H9 (cell line): ENCODE data around the gene RIC1. TPM values are rescaled to one million over a fixed set of nuclear protein-coding genes. Genes with fewer than 3 reads are reported as not detected.

Experiments used
- DNase-seq: peaks from one replicate; pipeline ENCODE4 v3.0.0-alpha.2; 2017
- H2AFZ ChIP-seq: one replicate; pipeline ENCODE4 v1.6.1; 2013; ENCODE audit warnings: mild to moderate bottlenecking, low read length, control low read depth, moderate library complexity
- H2AK5ac ChIP-seq: 2 replicates; pipeline ENCODE4 v1.6.1; 2013; ENCODE audit warnings: low read length, control low read depth, mixed read lengths; ENCODE audit not compliant: insufficient read length
- H2BK120ac ChIP-seq: one replicate; pipeline ENCODE4 v1.6.1; 2013; ENCODE audit warnings: low read depth, mild to moderate bottlenecking, low read length, control low read depth, inconsistent platforms; ENCODE audit not compliant: poor library complexity, severe bottlenecking
- H2BK12ac ChIP-seq: 2 replicates; pipeline ENCODE4 v1.6.1; 2013; ENCODE audit warnings: low read length, control low read depth, mixed read lengths, low read depth; ENCODE audit not compliant: insufficient read length
- H2BK15ac ChIP-seq: 2 replicates; pipeline ENCODE4 v1.6.1; 2013; ENCODE audit warnings: low read depth, low read length, control low read depth
- H2BK20ac ChIP-seq: one replicate; pipeline ENCODE4 v1.6.1; 2013; ENCODE audit warnings: low read depth, mild to moderate bottlenecking, low read length, control low read depth, inconsistent platforms; ENCODE audit not compliant: poor library complexity, severe bottlenecking
- H2BK5ac ChIP-seq: 2 replicates; pipeline ENCODE4 v1.6.1; 2013; ENCODE audit warnings: low read length, control low read depth, mixed read lengths; ENCODE audit not compliant: insufficient read length
- H3K14ac ChIP-seq: 2 replicates; pipeline ENCODE4 v1.6.1; 2013; ENCODE audit warnings: low read length, control low read depth; ENCODE audit not compliant: insufficient read depth
- H3K18ac ChIP-seq: 2 replicates; pipeline ENCODE4 v1.6.1; 2013; ENCODE audit warnings: low read depth, mild to moderate bottlenecking, mixed read lengths, low read length, control low read depth; ENCODE audit not compliant: insufficient read length
- H3K23ac ChIP-seq: 2 replicates; pipeline ENCODE4 v1.6.1; 2013; ENCODE audit warnings: low read length, control low read depth, mixed read lengths, low read depth; ENCODE audit not compliant: insufficient read length
- H3K23me2 ChIP-seq: 2 replicates; pipeline ENCODE4 v1.6.1; 2013; ENCODE audit warnings: low read depth, mild to moderate bottlenecking, mixed read lengths, low read length, control low read depth; ENCODE audit not compliant: insufficient read length, poor library complexity, severe bottlenecking
- H3K27ac ChIP-seq: 2 replicates; pipeline ENCODE4 v1.5.1; 2013; ENCODE audit warnings: low read length, control low read depth, mixed read lengths, low read depth; ENCODE audit not compliant: insufficient read length
- H3K27me3 ChIP-seq: 2 replicates; pipeline ENCODE4 v1.6.1; 2013; ENCODE audit warnings: low read length, control low read depth, inconsistent platforms; ENCODE audit not compliant: insufficient read depth
- H3K4ac ChIP-seq: 2 replicates; pipeline ENCODE4 v1.6.1; 2013; ENCODE audit warnings: low read depth, mild to moderate bottlenecking, control low read depth, inconsistent platforms, low read length, moderate library complexity
- H3K4me1 ChIP-seq: 2 replicates; pipeline ENCODE4 v1.6.1; 2013; ENCODE audit warnings: low read length, control low read depth, inconsistent platforms; ENCODE audit not compliant: insufficient read depth
- H3K4me2 ChIP-seq: 2 replicates; pipeline ENCODE4 v1.6.1; 2013; ENCODE audit warnings: low read length, control low read depth, mixed read lengths; ENCODE audit not compliant: insufficient read length, insufficient read depth
- H3K56ac ChIP-seq: 2 replicates; pipeline ENCODE4 v1.6.1; 2013; ENCODE audit warnings: low read depth, mild to moderate bottlenecking, mixed read lengths, low read length, control low read depth; ENCODE audit not compliant: insufficient read length
- H3K79me1 ChIP-seq: 2 replicates; pipeline ENCODE4 v1.6.1; 2013; ENCODE audit warnings: low read depth, mild to moderate bottlenecking, moderate library complexity, low read length, control low read depth, inconsistent platforms; ENCODE audit not compliant: insufficient read depth, poor library complexity, severe bottlenecking
- H3K79me2 ChIP-seq: 2 replicates; pipeline ENCODE4 v1.6.1; 2013; ENCODE audit warnings: low read length, control low read depth, inconsistent platforms; ENCODE audit not compliant: insufficient read depth
- H3K9ac ChIP-seq: 2 replicates; pipeline ENCODE4 v1.6.1; 2013; ENCODE audit warnings: low read length, control low read depth, mixed read lengths; ENCODE audit not compliant: insufficient read length; ENCODE audit errors: extremely low read depth
- H3K9me3 ChIP-seq: one replicate; pipeline ENCODE4 v1.6.1; 2013; ENCODE audit warnings: low read depth, low read length, inconsistent platforms; ENCODE audit not compliant: control insufficient read depth
- H3T11ph ChIP-seq: one replicate; pipeline ENCODE4 v1.6.1; 2013; ENCODE audit warnings: mild to moderate bottlenecking, low read length, control low read depth, inconsistent platforms
- H4K20me1 ChIP-seq: one replicate; pipeline ENCODE4 v1.6.1; 2013; ENCODE audit not compliant: control insufficient read depth, insufficient read length, insufficient read depth
- H4K5ac ChIP-seq: 2 replicates; pipeline ENCODE4 v1.6.1; 2013; ENCODE audit warnings: low read depth, mild to moderate bottlenecking, mixed read lengths, low read length, control low read depth; ENCODE audit not compliant: insufficient read length
- H4K8ac ChIP-seq: replicated peaks from 2 replicates; pipeline ENCODE4 v1.6.1; 2013; ENCODE audit warnings: low read length, control low read depth, mixed read lengths, low read depth; ENCODE audit not compliant: insufficient read length
- H4K91ac ChIP-seq: 2 replicates; pipeline ENCODE4 v1.6.1; 2013; ENCODE audit warnings: low read depth, mild to moderate bottlenecking, moderate library complexity, mixed read lengths, low read length, control low read depth; ENCODE audit not compliant: insufficient read length
- H3K27ac Mint-ChIP-seq, 3 experiments: 2 replicates in 2 of 3; 3 replicates in 1 of 3; pipeline ENCODE4 v1.8.0; 2020 to 2021; ENCODE audit warnings: mixed read lengths in 3 of 3, mild to moderate bottlenecking in 1 of 3, moderate library complexity in 1 of 3
- H3K27me3 Mint-ChIP-seq: 2 replicates; pipeline ENCODE4 v1.8.0; 2021; ENCODE audit warnings: low read depth, mild to moderate bottlenecking, moderate library complexity, mixed read lengths
- H3K36me3 Mint-ChIP-seq, 3 experiments: 2 replicates in 2 of 3; 3 replicates in 1 of 3; pipeline ENCODE4 v1.8.0; 2020 to 2021; ENCODE audit warnings: low read depth in 3 of 3, mixed read lengths in 3 of 3; ENCODE audit not compliant: insufficient read depth in 1 of 3
- H3K4me1 Mint-ChIP-seq, 2 experiments: 2 replicates each; pipeline ENCODE4 v1.8.0; 2020; ENCODE audit warnings: mixed read lengths in 2 of 2
- H3K4me3 Mint-ChIP-seq, 2 experiments: 2 replicates in 1 of 2; 3 replicates in 1 of 2; pipeline ENCODE4 v1.8.0; 2020 to 2021; ENCODE audit warnings: mild to moderate bottlenecking in 2 of 2, mixed read lengths in 2 of 2, moderate library complexity in 1 of 2
- H3K9me3 Mint-ChIP-seq, 2 experiments: 2 replicates in 1 of 2; 3 replicates in 1 of 2; pipeline ENCODE4 v1.8.0; 2020; ENCODE audit warnings: mild to moderate bottlenecking in 2 of 2, mixed read lengths in 2 of 2, moderate library complexity in 1 of 2
- WGBS: extraction: QIAGEN DNeasy Blood & Tissue Kit; methylation state at CpG from one replicate; pipeline ENCODE4 v1.1.7; 2013; ENCODE audit warnings: missing lambda C conversion rate, low lambda C conversion rate, mixed read lengths; ENCODE audit not compliant: insufficient read length; ENCODE audit errors: extremely low coverage; 5-methylcytosine and 5-hydroxymethylcytosine counted together
- total RNA-seq: library from RNA; stranded (reverse); gene quantifications from 2 replicates; pipeline ENCODE4 v1.2.1, GENCODE V29; 2021
- TF ChIP-seq, protein P1 (sequence below): fragments of 200-600 bp; sonication (generic); conservative IDR thresholded peaks from 3 replicates; pipeline ENCODE4 v1.8.0; 2021; ENCODE audit warnings: antibody characterized with exemption, mild to moderate bottlenecking

The RIC1 gene
- total RNA-seq, 1 experiment from 2014 or later = 13.7 TPM

DNA sequence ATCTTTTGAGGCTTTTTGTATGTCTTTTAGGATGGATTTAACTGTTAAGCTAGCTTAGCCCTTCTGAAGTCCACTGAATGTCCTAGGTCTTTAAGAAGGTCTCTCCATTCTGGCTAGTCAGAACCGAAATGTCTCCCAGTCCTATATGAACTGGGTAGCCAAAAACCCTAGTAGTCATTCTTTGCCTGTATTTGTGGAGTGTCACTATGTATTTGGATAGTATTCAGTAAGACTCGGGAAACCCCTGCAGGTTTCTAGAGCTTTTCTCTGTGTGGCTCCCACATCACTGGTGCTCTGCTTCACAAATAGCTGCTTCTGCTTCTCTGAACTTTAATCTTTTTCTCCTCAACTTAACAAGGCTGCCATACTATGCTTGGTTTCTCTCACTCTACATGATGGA lies 68.0 kb downstream of the RIC1 start:
- Histone ChIP-seq H2BK5ac (no peak overlapping the region), H2AK5ac (no peak overlapping the region), H3K79me2 (no peaks in the 10 kb centered on the region), H3T11ph (no peak overlapping the region), H4K5ac (no peak overlapping the region), H4K8ac (no peak overlapping the region), H3K27ac (no peak overlapping the region), H4K91ac (no peak overlapping the region), H3K9me3 (no peaks in the 10 kb centered on the region), H2BK120ac (no peak overlapping the region), H3K27me3 (no peaks in the 10 kb centered on the region), H3K4ac (no peak overlapping the region), H3K23me2 (no peaks in the 10 kb centered on the region), H3K9ac (no peak overlapping the region), H3K79me1 (no peaks in the 10 kb centered on the region), H3K4me2 (no peak overlapping the region), H3K4me1 (no peaks in the 10 kb centered on the region), H2BK20ac (no peak overlapping the region), H3K56ac (no peak overlapping the region), H4K20me1 (no peaks in the 10 kb centered on the region), H2BK12ac (no peak overlapping the region), H3K14ac (no peak overlapping the region), H2BK15ac (no peak overlapping the region), H2AFZ (no peak overlapping the region), H3K18ac (no peak overlapping the region), H3K23ac (no peak overlapping the region)
- H3K4me1 Mint-ChIP-seq = no peaks in the 10 kb centered on the region
- H3K27me3 Mint-ChIP-seq = no peaks in the 10 kb centered on the region
- no peak for DNase-seq
- H3K36me3 Mint-ChIP-seq = no peaks in the 10 kb centered on the region
- no CpG with 5 or more reads among the region's 2 CpGs for WGBS
- no peaks in the 10 kb centered on the region for H3K9me3 Mint-ChIP-seq
- H3K4me3 Mint-ChIP-seq = no peak overlapping the region
- TF ChIP-seq, protein P1, sequence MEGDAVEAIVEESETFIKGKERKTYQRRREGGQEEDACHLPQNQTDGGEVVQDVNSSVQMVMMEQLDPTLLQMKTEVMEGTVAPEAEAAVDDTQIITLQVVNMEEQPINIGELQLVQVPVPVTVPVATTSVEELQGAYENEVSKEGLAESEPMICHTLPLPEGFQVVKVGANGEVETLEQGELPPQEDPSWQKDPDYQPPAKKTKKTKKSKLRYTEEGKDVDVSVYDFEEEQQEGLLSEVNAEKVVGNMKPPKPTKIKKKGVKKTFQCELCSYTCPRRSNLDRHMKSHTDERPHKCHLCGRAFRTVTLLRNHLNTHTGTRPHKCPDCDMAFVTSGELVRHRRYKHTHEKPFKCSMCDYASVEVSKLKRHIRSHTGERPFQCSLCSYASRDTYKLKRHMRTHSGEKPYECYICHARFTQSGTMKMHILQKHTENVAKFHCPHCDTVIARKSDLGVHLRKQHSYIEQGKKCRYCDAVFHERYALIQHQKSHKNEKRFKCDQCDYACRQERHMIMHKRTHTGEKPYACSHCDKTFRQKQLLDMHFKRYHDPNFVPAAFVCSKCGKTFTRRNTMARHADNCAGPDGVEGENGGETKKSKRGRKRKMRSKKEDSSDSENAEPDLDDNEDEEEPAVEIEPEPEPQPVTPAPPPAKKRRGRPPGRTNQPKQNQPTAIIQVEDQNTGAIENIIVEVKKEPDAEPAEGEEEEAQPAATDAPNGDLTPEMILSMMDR = no peak
- no peak overlapping the region for H3K27ac Mint-ChIP-seq
